ENCODE measurements around the gene OGT. TPM values are rescaled to one million over a fixed set of nuclear protein-coding genes. Genes with fewer than 3 reads are reported as not detected.
A peak's percentile ranks its signal among the peaks of the same experiment; 100 is the strongest.
"Not testable (repeated sequence)": the region's sequence is repeated elsewhere in the genome, so short reads cannot be mapped to it uniquely, and the experiment has no call there.

Gene OGT
- 100 to 1,000 TPM; 362 to 427 TPM for total RNA-seq

DNA sequence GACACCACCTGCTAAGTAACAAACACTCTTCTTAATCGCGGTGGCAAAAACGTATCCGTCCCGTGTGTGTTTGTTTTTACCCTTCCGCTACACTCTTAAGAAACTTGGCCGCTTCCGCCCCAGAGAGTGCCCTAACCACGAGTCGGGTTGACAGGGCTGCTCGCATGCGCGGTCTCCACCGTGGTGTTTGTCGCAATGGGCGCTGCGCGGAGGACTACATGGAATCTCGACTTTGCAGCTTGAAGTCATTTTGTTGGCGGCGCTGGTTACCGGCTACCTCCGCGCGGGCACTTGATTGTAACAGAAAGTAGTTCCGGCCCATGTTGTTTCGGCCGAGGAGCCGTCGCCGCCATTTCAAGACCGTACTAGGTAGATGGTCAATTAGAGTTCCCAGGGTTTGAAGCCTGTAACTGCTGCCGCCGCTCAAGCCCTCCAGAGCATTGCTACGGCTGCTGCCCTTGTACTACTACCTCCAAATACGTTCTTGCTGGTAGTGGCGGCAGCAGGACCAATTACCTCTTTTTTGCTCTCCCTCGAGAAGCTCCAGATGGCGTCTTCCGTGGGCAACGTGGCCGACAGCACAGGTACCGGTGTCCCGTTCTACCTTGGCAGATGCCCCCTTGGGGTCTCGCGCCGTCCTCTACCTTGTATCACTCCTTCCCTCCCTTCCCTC is at the start of gene OGT:
TSS of gene OGT (plus strand) at position 352 of the 673 bp plus-strand sequence. CDS start at position 548, 196 bp downstream.
- peaks cover 34 to 47% of the 10 kb centered on the region in 2 donors for H3K36me3 Mint-ChIP-seq
- peak; percentile 77 to 82 for ATAC-seq
- H3K9me3 Mint-ChIP-seq: peaks cover 0 to 7% of the 10 kb centered on the region in 2 donors
- peak within 1 kb of the TSS; percentile 98 to 100 for H3K27ac Mint-ChIP-seq
- DNase-seq (ENCODE audit: low spot score in 2 of 2): peak; percentile 85 to 93

GRCh38 chrX:71487814-71488213 is 45.1 kb upstream of the OGT start:
- Mint-ChIP-seq H3K36me3 (peaks cover 0 to 5% of the 10 kb centered on the region in 2 donors), H3K9me3 (no peaks in the 10 kb centered on the region), H3K27ac (no peak overlapping the region)
- ATAC-seq (no peak), DNase-seq (ENCODE audit: low spot score in 2 of 2) (no peak)

DNA sequence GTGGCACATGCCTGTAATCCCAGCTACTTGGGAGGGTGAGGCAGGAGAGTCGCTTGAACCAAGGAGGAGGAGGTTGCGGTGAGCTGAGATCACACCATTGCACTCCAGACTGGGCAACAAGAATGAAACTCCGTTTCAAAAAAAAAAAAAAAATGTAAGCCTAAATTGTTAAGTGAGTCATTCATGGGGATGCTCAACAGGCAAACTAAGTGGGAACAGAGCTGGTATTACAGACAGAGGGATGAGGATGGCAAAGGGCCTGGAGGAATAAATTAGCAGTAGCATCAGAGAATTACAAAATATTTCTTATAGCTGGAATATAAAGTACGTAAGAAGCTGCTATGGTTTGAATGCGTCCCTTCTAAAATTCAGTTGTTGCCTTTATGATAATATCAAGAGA is 43.4 kb upstream of the OGT start:
- Mint-ChIP-seq H3K27ac (no peak overlapping the region), H3K36me3 (peaks cover 0 to 5% of the 10 kb centered on the region in 2 donors), H3K9me3 (no peaks in the 10 kb centered on the region)
- no peak for ATAC-seq
- DNase-seq (ENCODE audit: low spot score in 2 of 2): no peak

DNA sequence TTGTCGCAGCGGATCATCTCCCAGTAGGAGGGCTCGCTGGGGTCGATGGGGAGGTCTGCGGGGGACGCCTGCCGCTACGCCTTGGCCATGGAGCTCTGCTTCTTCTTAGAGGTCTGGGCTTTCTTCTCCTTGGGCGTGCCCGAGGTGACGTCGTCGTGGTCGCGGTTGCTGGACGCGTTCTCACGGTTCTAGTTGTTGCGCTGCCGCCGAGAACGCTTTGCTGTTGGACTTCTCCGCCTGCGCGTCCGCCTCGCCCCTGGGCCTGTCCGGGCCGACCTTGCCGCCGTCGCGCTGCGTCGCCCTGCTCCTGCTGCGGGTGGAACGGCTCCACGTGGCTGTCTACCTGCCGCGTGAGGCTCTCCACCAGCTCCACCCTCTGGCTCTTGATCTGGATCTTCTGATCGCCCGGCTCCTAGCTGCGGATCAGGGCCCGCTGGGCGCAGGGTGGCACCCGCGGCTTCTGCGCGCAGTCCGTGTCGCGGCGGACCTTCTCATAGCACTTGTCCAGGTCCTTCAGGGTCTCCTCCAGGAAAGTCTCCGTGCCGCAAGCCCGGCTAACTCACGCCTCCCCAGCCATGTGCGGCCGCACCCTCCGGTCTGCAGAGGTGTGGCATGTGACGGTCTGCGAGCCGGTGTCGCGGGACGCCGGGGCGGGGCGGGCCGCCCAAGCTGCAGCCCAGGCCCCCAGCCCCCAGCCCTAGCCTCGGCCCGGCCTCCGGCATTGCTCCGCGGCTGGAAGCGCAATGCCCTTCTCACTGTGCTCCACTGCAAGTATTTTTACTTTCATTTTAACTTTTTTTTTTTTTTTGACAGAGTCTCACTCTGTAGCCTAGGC is 40.5 kb upstream of the OGT start:
- Mint-ChIP-seq H3K9me3 (no peaks in the 10 kb centered on the region), H3K27ac (peak overlapping the region; percentile 78 to 89), H3K36me3 (peaks cover 0 to 5% of the 10 kb centered on the region in 2 donors)
- DNase-seq (ENCODE audit: low spot score in 2 of 2) (peak; percentile 25 to 58), ATAC-seq (peak; percentile 81 to 83)

GRCh38 chrX:71493111-71493613 is 39.7 kb upstream of the OGT start:
- H3K27ac Mint-ChIP-seq: peak overlapping the region in 1 of 2 donors; percentile 78
- ATAC-seq: no peak

DNA sequence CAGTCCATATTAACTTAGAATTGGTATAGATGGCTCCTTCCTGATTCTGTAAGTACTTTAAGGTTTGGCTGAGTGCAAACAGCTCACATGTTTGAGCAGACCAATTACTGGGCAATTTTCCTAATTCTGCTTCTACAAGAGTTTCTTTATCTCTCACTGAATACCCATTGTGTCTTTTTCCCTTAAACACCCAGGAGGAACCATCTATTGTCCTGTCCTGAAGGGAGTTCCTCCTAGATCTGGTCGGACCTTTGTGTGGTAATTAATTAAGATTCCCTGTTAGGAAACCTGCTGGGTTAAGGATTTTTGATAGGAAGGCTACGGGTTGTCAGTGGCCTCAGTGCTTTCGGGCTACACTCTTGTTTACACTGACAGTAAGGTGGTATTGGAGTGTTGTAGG is 36.9 kb upstream of the OGT start:
- peak overlapping the region in 1 of 2 donors; percentile 54 for H3K27ac Mint-ChIP-seq
- ATAC-seq; H3K9me3 Mint-ChIP-seq; DNase-seq (ENCODE audit: low spot score in 2 of 2); H3K36me3 Mint-ChIP-seq: not testable (repeated sequence)

More at GRCh38 chrX:71493111-71493613, 39.7 kb upstream of the OGT start:
- Mint-ChIP-seq H3K36me3 (peaks cover 0 to 5% of the 10 kb centered on the region in 2 donors), H3K9me3 (no peaks in the 10 kb centered on the region)
- DNase-seq (ENCODE audit: low spot score in 2 of 2): no peak

- no peak for DNase-seq (ENCODE audit: low spot score in 2 of 2)
- peak overlapping the region; percentile 52 to 54 for H3K27ac Mint-ChIP-seq
These were observed 36.4 kb upstream of the OGT start for GRCh38 chrX:71496476-71496875.

DNA sequence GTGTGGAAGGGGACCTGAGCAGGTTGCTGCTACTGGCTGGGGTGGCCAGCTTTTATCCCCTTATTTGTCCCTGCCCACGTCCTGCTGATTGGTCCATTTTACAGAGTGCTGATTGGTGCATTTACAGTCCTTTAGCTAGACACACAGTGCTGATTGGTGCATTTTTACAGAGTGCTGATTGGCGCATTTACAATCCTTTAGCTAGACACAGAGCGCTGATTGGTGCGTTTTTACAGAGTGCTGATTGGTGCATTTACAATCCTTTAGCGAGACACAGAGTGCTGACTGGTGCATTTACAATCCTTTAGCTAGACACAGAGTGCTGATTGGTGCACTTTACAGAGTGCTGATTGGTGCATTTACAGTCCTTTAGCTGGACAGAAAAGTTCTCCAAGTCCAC is 30.8 kb upstream of the OGT start:
- not testable (repeated sequence) for H3K27ac Mint-ChIP-seq

More at GRCh38 chrX:71496476-71496875, 36.4 kb upstream of the OGT start:
- Mint-ChIP-seq H3K9me3 (no peaks in the 10 kb centered on the region), H3K36me3 (peaks cover 0 to 5% of the 10 kb centered on the region in 2 donors)
- ATAC-seq: no peak

GRCh38 chrX:71504346-71504745 is 28.6 kb upstream of the OGT start:
- H3K27ac Mint-ChIP-seq: no peak overlapping the region
- no peak for ATAC-seq
- no peaks in the 10 kb centered on the region for H3K36me3 Mint-ChIP-seq
- DNase-seq (ENCODE audit: low spot score in 2 of 2): no peak
- no peaks in the 10 kb centered on the region for H3K9me3 Mint-ChIP-seq

More for the DNA sequence above, 30.8 kb upstream of the OGT start:
- H3K9me3 Mint-ChIP-seq; ATAC-seq; DNase-seq (ENCODE audit: low spot score in 2 of 2); H3K36me3 Mint-ChIP-seq: not testable (repeated sequence)

GRCh38 chrX:71509289-71509688 is 23.6 kb upstream of the OGT start:
- peaks cover 5 to 6% of the 10 kb centered on the region in 2 donors for H3K36me3 Mint-ChIP-seq
- DNase-seq (ENCODE audit: low spot score in 2 of 2) (no peak), ATAC-seq (no peak)
- peaks cover 0 to 6% of the 10 kb centered on the region in 2 donors for H3K9me3 Mint-ChIP-seq
- no peak overlapping the region for H3K27ac Mint-ChIP-seq

DNA sequence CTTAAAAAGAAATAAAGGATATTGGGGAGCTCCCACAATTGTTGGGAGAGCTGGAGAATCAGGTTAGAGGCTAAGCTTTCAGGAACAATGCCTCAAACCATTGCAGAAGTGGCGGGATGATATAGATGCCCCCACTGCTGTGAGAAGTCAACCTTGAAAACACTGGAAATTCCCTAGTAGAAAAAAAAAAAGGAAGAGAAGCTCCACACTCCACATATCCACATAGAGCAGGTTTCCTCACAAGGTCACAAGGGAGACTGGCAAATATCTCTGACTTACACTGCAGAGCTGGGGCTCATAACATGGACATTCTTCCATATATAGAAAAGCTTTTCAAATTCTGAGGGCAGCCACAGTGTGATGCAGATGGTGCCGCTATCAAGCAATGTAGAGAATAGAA is 22.7 kb upstream of the OGT start:
- ATAC-seq: no peak
- H3K9me3 Mint-ChIP-seq: peaks cover 0 to 6% of the 10 kb centered on the region in 2 donors

GRCh38 chrX:71513731-71514130 is 19.2 kb upstream of the OGT start:
- not testable (repeated sequence) for H3K27ac Mint-ChIP-seq; H3K9me3 Mint-ChIP-seq; ATAC-seq; H3K36me3 Mint-ChIP-seq; DNase-seq (ENCODE audit: low spot score in 2 of 2)

More for the DNA sequence above, 22.7 kb upstream of the OGT start:
- no peak overlapping the region for H3K27ac Mint-ChIP-seq
- peaks cover 5 to 6% of the 10 kb centered on the region in 2 donors for H3K36me3 Mint-ChIP-seq
- no peak for DNase-seq (ENCODE audit: low spot score in 2 of 2)

- H3K27ac Mint-ChIP-seq: peak overlapping the region in 1 of 2 donors; percentile 51
These were observed 18.4 kb upstream of the OGT start for GRCh38 chrX:71514367-71515037.

DNA sequence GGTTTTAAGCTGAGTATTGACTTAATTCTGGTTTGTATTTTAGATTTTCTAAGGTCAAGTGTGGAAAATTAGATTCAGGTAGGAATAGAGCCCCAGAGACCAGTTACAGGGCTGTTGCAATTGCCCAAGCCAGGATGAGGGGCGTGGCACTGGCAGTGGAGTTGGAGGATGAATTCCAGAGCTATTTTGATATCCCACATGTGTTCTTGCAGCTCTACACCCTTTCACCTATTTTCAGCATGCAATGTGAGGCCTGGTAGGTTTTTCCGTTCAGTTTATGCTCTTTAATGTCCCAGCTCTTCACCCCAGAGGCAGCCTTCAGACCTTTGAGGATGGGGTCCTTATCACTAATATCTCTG is 17.9 kb upstream of the OGT start:
- Mint-ChIP-seq H3K36me3 (peaks cover 5 to 6% of the 10 kb centered on the region in 2 donors), H3K27ac (peak overlapping the region in 1 of 2 donors; percentile 51), H3K9me3 (peaks cover 0 to 6% of the 10 kb centered on the region in 2 donors)
- DNase-seq (ENCODE audit: low spot score in 2 of 2): no peak
- no peak for ATAC-seq

More at GRCh38 chrX:71514367-71515037, 18.4 kb upstream of the OGT start:
- Mint-ChIP-seq H3K9me3 (peaks cover 0 to 6% of the 10 kb centered on the region in 2 donors), H3K36me3 (peaks cover 5 to 6% of the 10 kb centered on the region in 2 donors)
- peak; percentile 95 to 99 for ATAC-seq
- no peak for DNase-seq (ENCODE audit: low spot score in 2 of 2)

- H3K9me3 Mint-ChIP-seq: peaks cover 0 to 7% of the 10 kb centered on the region in 2 donors
- no peak overlapping the region for H3K27ac Mint-ChIP-seq
- DNase-seq (ENCODE audit: low spot score in 2 of 2): no peak
- ATAC-seq: no peak
- peaks cover 0 to 11% of the 10 kb centered on the region in 2 donors for H3K36me3 Mint-ChIP-seq
These were observed 7.6 kb upstream of the OGT start for GRCh38 chrX:71525316-71525715.

DNA sequence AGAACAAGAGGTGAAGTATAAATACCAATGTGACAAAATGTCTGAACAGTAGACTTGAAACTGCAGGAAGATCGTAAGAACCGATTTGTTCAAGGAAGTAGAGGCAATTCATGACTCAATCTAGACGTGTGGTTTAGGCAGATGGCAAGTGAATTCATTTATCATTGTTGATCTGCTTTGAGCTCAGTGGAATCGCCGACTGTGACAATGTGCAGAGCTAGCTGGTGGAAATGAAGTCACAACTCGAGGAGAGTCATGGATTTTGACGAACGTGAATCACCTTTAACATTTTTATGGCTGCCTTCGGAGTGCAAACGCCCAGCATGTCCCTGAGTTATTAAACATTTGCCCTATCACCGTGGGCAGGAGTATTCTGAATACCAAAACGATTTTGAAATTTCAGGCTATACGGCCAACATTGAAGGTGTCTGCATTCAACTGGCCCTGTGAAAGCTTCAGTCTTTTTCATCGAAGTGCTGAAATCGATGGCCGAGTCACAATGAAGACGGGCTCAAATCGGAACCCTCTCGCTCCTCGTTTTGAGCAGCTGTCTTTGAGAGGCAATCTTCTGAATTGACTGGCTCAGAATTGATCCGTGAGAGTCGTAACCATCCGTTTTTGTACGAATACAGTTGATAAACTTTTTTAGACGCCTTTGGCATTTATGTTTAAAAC is 689 bp upstream of the OGT start:
- peak; percentile 76 to 84 for ATAC-seq
- Mint-ChIP-seq H3K9me3 (peaks cover 0 to 7% of the 10 kb centered on the region in 2 donors), H3K27ac (peak overlapping the region; percentile 98 to 100), H3K36me3 (peaks cover 34 to 47% of the 10 kb centered on the region in 2 donors)
- DNase-seq (ENCODE audit: low spot score in 2 of 2): peak; percentile 48 to 59
